GM13976 (cell line): ENCODE results near the gene EPHA7.

Experiments
- DNase-seq: peaks from one replicate; pipeline ENCODE4 v3.0.0; 2012; ENCODE audit warnings: low spot score
- in situ Hi-C: fragments of 300-500 bp; cut with MboI; formaldehyde crosslinking; loops from one replicate; pipeline ENCODE4 v1.12.0; 2022; ENCODE audit warnings: low sequenced_read_pairs, mixed read lengths, inconsistent platforms; ENCODE audit not compliant: unreplicated experiment
- TF ChIP-seq, protein P1 (sequence below): IDR thresholded peaks from 2 replicates; pipeline ENCODE4 v1.5.1; 2012; ENCODE audit warnings: borderline replicate concordance, mild to moderate bottlenecking; ENCODE audit not compliant: insufficient read depth; ENCODE audit errors: extremely low read depth, missing control alignments, control extremely low read depth

The EPHA7 gene

DNA sequence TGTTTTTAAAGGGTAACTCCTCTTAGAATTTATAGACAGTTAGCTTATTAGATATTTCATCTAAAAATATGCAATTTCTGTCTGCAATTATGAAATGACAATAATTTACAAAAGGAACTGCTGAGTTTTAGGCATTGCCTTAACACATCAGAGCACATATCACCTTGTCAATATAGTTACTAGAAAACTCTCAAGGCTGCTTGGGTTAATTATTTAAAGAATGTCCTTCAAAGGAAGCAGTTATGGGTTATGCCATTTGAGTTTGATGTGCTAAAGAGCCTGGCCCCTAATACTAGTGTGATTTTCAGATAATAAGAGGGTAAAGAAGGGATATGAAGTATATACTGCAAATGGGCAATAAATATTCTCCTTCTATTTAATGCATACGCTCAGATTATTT lies 192.5 kb downstream of the EPHA7 start:
- in situ Hi-C loops, result no loop called here
- no peak for DNase-seq
- TF ChIP-seq, protein P1, sequence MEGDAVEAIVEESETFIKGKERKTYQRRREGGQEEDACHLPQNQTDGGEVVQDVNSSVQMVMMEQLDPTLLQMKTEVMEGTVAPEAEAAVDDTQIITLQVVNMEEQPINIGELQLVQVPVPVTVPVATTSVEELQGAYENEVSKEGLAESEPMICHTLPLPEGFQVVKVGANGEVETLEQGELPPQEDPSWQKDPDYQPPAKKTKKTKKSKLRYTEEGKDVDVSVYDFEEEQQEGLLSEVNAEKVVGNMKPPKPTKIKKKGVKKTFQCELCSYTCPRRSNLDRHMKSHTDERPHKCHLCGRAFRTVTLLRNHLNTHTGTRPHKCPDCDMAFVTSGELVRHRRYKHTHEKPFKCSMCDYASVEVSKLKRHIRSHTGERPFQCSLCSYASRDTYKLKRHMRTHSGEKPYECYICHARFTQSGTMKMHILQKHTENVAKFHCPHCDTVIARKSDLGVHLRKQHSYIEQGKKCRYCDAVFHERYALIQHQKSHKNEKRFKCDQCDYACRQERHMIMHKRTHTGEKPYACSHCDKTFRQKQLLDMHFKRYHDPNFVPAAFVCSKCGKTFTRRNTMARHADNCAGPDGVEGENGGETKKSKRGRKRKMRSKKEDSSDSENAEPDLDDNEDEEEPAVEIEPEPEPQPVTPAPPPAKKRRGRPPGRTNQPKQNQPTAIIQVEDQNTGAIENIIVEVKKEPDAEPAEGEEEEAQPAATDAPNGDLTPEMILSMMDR, result no peak

DNA sequence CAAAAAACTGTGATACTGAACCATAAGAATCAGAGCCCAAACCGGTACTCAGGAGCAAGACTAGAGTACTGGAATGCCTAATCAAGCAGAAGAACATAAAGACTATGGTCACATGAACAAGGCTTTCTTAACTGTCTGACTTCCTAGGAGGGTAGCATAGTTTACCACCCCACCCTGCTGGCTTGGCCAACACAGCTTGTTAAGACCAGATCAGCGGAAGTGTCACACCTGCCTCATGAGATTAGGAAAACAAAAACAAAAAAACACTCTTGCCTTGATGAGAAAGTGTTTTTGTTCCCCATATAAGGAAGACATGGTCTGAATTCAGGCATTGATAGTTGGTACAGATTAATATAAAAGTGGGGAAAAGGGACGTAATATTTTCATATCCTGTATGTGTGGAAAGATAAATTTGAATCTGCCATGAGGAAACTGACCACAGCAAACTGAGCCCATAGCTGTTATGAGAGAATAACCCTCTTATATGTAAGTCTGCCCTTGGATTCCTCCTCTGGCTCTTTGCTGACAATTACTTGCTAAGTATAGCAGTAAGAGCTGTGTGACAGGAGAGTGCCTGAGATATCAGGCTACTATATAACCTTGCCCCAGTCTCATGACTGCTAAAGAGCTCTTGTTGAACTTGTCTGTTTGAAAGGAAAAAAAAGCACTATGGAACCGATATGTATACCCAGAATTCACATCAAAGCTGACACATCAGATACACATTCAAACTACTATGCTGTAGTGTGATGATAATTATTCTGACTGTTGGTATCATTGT lies 197.1 kb downstream of the EPHA7 start:
- in situ Hi-C loops, result no loop called here
- DNase-seq, result no peak

DNA sequence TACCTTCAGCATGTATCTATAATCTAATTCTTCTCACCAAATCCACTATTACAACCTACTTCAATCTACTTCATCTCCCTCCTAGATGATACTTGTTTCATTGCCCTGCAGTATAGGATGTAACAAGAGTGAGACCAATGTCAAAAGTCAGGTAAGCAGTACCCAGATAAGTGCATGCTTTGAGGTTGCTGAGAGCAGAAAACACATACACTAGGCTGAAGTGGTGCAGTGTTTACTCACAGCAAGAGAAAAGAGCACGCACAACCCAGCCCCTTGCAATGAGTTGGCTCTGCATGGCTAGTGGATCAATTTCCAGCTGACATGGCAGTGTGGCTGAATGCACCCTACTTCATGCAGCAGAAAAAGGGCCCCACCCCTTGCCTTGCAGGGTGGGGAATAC lies 199.9 kb downstream of the EPHA7 start:
- DNase-seq, result no peak
- TF ChIP-seq, protein P1, result no peak
- in situ Hi-C loops, result no loop called here

More for the DNA sequence above, 197.1 kb downstream of the EPHA7 start:
- TF ChIP-seq, protein P1, result no peak

DNA sequence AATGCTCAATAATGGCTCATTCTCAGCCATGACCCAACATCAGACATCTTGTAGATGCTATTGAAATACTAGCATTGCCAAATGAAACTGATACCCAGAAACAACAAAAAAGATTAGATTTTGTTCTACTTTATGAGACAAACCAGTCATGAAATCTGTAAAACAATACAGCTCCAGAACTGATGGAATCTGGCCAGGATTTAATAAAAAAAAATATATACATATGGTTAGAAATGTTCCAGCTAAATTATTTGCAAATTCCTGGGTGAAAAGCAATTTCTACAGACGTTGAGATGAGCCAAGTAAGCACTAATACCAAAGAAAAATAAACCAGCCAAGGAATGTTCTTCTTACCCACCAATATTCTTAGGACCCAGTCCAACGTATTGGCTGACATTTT lies 201.3 kb downstream of the EPHA7 start:
- in situ Hi-C loops, result no loop called here
- no peak for DNase-seq
- TF ChIP-seq, protein P1, result no peak

DNA sequence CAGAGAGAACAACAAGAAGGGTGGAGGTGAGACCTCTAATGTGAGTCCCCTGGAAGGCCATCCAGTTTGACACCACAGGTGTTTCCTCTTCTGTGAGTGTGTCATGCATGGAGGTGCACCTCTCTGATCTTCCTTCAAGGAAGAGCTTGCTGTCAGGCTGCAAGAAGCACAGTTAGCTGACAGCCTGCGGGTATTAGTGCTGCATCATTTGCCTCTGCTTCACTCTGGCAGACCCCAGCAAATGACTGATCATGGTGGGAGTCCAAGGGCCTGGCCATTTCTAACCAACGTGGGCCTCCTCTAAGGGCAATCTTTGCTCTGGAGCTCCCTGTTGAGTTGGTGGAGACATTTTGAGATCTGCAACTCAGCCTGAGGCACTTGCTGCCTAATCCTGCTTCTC lies 206.3 kb downstream of the EPHA7 start:
- in situ Hi-C loops, result no loop called here

DNA sequence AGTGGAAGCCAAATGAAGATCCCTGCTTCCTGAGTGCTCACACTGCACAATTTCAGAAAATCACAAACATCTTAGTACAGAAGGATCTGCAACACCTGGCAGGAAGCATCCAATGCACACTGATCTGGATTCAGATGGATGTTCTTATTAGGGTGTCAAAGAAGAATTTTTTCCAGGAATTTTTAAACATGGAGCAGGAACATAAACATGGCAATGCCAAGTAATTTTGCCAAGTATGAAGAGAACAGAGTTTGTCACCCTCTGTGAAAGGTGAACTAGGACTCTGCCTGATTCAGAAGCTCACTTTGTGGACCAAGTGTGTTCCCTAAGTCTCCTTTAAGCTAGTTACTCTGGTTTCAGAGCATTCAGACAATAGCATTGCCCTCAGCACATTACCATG lies 208.5 kb downstream of the EPHA7 start:
- in situ Hi-C loops, result no loop called here
- no peak for DNase-seq
- TF ChIP-seq, protein P1, result no peak

More for the DNA sequence above, 206.3 kb downstream of the EPHA7 start:
- TF ChIP-seq, protein P1, result no peak
- DNase-seq, result no peak
